HG03045 (cell line): ENCODE measurements around the gene RELB.
"Not testable (repeated sequence)": the region's sequence is repeated elsewhere in the genome, so short reads cannot be mapped to it uniquely, and the experiment has no call there.

Experiments used
- ATAC-seq: cut with Tn5 transposase; IDR thresholded peaks from one replicate; pipeline ENCODE4 v1.9.1; 2021; ENCODE audit warnings: mild to moderate bottlenecking, moderate library complexity; ENCODE audit not compliant: unreplicated experiment

The RELB gene, protein sequence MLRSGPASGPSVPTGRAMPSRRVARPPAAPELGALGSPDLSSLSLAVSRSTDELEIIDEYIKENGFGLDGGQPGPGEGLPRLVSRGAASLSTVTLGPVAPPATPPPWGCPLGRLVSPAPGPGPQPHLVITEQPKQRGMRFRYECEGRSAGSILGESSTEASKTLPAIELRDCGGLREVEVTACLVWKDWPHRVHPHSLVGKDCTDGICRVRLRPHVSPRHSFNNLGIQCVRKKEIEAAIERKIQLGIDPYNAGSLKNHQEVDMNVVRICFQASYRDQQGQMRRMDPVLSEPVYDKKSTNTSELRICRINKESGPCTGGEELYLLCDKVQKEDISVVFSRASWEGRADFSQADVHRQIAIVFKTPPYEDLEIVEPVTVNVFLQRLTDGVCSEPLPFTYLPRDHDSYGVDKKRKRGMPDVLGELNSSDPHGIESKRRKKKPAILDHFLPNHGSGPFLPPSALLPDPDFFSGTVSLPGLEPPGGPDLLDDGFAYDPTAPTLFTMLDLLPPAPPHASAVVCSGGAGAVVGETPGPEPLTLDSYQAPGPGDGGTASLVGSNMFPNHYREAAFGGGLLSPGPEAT

DNA sequence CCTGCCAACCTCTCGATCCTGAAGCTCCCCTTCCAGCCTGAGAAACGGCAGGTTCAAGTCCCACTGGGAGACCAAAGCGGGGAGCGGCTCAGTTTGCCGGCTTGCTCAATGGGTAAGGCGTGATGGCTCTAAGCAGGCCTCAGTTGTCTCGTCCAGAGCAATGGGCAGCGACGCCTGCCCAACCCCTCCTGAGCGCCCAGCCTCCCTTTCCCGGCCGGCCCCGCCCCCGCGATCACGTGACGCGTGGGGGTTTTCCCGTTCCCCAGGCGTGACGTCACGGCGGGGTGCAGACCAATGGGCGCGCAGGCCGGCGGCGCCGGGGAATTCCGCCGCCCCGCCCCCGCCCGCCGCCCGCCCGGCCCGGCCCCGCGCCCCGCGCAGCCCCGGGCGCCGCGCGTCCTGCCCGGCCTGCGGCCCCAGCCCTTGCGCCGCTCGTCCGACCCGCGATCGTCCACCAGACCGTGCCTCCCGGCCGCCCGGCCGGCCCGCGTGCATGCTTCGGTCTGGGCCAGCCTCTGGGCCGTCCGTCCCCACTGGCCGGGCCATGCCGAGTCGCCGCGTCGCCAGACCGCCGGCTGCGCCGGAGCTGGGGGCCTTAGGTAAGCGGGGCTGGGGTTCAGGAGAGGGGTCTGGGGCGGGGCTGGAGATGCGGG lies at the start of gene RELB:
Gene RELB (plus strand): TSS at position 378 of the 653 bp plus-strand sequence. CDS start 116 bp downstream, at position 494.
- peak; percentile 55 for ATAC-seq

DNA sequence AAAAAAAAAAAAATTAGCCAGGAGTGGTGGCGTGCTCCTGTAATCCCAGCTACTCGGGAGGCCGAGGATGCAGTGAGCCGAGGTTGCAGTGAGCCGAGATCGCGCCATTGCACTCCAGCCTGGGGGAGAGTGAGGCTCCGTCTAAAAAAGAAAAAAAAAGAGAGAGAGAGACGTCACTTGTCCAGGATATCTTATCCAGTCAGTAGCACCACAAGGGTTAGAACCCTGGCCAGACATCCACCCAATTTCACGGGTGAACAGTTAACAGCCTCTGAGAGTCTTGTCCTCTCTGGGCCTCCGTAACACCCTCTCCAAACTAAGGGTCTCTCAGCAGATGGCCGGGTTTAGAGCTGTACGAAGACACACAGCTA lies 47.0 kb upstream of the RELB start:
- no peak for ATAC-seq

- ATAC-seq: peak; percentile 80
Measured at GRCh38 chr19:44954649-44955504, 46.4 kb upstream of the RELB start, which contains the start of gene CLPTM1. TSS of gene CLPTM1 (plus strand) at chr19:44955380. CDS start at chr19:44955396, 16 bp downstream.

DNA sequence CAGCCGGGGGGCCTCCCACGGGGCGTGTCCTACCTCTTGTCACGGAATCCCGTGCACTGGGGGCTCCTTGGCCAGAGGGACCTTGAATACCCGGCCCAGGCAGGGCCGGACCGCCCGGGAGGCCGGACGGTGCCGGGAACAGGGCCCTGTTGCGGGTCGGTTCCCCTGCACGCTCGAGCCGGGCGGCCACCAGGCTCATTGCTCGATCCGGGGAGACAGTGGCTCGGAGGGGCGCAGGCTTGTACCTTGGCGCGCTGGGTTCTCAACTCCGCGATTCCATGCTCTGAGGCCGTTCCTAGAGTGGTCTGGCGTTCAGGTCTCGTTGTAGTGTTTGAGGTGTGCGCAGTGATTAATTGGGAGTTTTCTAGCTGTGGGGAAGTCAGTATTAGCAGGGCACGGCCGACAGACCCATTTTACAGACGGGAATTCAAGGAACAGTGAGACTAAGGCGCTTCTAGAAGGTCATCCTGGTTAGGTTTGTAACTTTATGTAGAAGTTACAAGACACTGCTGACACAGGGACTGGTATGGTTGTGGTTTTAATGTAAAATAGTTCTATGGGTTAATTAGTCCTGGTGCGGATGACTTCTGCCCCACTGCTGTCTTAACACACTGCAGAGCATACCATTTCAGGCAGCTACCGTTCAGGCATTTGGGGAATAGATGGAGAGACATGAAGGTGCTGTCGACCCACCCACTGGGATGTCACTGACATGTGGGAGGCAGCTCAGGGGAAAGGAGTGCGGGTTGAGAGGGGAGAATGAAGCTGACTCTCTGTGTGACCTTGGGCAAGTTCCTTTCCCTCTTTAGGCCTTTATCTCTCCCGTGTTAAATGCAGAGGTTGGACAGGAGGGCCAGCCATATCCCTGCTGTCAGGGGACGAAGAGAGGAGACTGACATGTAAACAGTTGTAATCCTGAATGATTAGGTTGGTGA lies 45.5 kb upstream of the RELB start:
- peak; percentile 23 for ATAC-seq

DNA sequence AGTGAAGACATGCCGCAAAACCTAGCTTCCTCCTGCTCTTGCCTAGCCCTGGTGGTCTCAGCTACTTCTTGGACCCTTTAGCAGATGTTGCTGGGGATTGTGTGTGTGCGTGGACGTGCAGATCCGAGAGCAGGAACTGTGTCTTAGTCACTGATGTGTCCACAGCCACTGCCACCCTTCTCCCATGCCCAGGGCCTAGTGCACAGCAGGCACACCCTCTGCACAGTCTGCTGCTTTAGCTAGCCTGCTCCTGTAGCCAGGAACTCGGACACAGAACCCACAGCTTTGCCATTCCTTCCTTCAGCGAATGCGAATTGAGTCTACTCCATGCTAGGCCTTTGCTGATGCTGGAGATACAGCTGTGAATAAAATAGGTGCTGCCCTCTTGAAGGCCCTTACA lies 43.7 kb upstream of the RELB start:
- no peak for ATAC-seq

DNA sequence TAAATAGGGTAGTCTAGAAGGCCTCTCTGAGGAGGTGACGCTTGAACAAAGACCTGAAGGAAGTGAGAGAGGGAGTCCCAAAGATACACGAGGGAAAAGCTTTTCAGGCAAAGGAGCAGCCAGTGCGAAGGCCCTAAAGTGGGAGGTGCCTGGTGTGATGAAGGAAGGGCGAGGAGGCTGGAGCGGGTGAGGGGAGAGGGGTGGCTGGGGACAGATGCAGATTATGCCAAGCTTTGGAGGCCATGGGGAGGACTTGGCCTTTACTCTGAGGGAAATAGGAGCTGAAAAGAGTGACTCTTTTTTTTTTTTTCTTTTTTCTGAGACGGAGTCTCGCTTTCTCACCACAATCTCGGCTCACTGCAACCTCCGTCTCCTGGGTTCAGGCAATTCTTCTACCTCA lies 43.2 kb upstream of the RELB start:
- ATAC-seq: no peak

DNA sequence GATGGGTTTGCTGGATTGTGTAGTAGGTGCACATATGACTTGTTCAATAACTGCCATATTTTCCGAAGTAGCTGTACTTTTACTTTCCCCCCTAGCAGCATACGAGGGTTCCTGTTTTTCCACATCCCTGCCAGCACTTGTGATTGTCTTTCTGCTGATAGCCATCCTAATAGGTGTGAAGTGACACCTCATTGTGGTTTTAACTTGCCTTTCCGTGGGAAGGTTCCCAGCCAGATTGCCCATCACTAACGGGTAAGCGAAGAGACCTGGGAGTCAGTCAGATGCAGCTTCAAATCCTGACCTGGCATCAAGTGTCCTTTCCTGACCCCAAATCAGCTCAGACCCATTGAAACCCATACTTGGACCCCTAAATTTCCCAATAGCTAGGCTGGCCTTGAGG lies 41.6 kb upstream of the RELB start:
- no peak for ATAC-seq

- no peak for ATAC-seq
Measured at GRCh38 chr19:44960906-44961728, 40.1 kb upstream of the RELB start.

DNA sequence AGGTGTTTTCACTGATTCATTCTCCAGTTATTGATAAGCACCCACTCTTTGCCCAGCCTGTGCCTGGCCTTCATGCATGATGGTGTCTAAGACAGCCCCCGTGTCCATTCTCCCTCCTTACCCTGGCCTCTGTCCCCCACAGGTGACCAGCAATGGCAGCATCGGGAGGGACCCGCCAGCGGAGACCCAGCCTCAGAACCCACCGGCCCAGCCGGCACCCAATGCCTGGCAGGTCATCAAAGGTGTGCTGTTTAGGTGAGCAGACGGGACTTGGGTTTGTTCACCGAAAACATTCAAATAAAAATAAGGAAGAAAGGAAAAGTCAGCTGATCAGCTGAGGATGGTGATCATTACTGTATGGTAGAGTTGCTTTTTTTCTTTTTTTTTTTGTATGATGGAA lies 39.4 kb upstream of the RELB start:
- no peak for ATAC-seq

DNA sequence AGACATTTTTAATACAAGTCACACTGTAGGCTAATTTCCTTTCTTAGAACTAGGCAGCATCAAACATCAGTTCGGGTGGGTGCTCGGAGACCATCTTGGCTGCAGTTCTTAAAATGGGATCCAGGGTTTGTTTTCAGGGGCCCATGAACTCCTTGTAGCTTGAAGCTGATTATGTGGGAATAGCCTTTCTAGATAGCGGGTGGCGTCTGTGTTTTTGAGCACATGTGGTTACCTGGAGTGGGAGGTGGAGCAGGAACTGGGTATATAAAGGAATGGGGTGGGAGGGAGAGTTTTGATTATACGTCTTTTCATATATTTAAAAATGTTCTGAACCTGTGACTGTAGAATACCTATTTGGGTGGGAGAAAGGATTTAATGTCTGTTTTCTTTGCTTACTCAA lies 33.1 kb upstream of the RELB start:
- ATAC-seq: no peak

GRCh38 chr19:44968670-44969069 lies 32.6 kb upstream of the RELB start:
- no peak for ATAC-seq

- no peak for ATAC-seq
Measured at GRCh38 chr19:44969437-44969836, 31.8 kb upstream of the RELB start.

DNA sequence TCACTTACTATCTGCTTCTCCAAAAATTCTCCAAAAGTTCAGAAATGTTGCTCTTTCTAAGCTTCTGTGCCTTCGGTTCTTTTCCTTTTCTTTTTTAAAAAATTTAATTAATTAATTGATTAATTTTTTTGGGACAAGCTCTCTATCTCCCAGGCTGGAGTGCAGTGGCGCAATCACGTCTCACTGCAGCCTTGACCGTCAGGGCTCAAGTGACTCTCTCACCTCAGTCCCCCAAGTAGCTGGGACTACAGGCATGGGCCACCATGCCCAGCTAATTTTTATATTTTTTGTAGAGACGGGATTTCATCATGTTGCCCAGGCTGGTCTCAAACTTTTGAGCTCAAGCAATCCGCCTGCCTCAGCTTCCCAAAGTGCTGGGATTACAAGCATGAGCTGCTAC lies 29.8 kb upstream of the RELB start:
- not testable (repeated sequence) for ATAC-seq

- no peak for ATAC-seq
Measured at GRCh38 chr19:44972802-44973201, 28.5 kb upstream of the RELB start.

DNA sequence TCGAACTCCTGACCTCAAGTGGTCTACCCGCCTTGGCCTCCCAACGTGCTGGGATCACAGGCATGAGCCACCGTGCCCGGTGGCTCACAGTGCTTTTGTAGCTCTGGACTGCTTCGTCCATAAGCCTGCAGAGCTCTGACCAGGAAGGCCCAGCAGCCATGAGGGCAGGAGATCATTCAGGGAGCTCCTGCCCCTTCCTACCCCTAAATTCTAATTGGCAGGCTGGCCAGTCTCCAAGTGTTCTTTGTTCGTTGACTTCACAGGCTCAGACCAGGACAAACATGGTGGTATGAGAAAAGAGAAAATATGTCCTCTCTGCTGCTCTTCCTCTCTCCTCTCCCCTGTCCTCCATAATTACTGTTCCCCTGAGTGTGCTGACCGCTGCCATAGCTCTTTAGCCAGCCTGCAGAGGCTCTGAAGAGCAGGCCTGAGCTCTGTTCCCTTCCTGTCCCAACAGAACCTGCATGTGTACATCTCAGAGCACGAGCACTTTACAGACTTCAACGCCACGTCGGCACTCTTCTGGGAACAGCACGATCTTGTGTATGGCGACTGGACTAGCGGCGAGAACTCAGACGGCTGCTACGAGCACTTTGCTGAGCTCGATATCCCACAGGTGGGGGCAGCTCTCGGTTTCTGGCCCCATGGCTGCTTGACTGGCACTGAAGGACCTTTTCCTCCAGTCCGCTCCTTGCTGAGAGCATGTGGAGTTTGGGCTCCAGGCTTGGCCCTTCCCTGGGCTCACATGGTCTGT lies 27.1 kb upstream of the RELB start:
- no peak for ATAC-seq

GRCh38 chr19:44974857-44975256 lies 26.4 kb upstream of the RELB start:
- no peak for ATAC-seq

DNA sequence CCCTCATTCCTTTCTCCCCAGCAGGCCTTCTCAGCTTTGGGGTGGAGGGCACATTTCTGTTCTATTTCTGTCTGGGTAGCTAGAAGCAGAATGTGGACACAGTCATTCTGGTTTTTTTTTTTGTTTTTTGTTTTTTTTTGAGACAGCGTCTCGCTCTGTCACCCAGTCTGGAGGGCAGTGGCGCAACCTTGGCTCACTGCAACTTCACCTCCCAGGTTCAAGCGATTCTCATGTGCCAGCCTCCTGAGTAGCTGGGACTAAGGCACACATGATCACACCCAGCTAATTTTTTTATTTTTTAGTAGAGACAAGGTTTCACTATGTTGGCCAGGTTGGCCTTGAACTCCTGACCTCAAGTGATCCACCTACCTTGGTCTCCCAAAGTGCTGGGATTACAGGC lies 25.8 kb upstream of the RELB start:
- no peak for ATAC-seq

- no peak for ATAC-seq
Measured at GRCh38 chr19:44984005-44984404, 17.3 kb upstream of the RELB start.
